ENCODE measurements around the gene SEL1L3.

The SEL1L3 gene

DNA sequence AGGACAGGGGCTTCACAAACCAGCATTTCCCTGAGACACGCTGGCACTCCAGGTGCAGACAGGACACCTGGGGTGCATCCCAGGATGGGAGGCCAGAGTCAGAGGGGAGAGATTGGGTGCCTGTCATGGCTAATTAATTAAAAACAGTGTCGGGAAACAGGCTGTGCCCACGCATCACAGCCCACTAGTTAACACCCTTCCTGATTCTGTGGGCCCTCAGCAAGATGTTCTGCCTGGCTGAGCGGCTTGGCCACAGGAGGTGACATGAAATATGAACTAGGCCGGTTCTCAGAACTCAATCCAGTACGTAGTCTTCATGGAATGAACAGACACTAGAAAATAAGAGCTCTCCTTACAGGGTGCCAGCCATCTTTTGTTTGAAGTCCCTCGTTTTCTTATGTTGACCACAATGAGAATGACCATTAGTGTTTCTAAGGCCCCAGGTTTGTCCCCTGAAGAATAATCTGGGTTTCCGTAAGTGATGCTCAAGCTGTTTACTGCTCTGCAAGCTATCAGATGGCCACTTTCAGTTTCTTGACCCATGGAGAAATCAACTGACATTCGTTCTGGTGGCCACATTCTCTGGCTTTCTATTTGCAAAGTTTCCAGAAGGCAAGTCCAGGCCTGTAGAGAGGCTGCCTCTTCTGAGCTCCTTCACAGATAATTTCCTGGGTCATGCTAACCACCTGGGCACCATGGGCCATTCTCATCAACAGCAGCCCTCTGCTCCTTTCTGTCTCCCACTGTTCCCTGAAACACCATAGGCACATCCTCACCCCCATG, 134.9 kb downstream of the SEL1L3 start:
- DNase-seq = no peak

DNA sequence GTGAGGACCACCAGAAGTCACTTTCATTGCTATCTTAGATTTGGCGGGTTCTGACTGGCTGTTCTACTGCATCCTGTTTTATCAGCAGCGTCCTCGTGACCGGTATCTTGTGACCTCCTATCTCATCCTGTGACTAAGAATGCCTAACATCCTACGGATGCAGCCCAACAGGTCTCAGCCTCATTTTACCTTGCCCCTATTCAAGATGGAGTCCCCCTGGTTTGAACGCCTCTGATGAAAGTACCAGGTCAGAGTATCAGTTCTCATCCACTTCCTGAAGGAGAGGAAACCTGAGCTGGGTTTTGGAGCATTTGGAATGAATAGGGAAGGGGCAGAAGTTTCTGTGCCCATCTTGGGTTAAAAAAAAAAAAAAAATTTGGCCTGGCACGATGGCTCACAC, 136.9 kb downstream of the SEL1L3 start:
- DNase-seq = no peak

GRCh38 chr4:25723409-25723808, 139.4 kb downstream of the SEL1L3 start:
- no peak for DNase-seq

GRCh38 chr4:25722964-25723363, 139.8 kb downstream of the SEL1L3 start:
- DNase-seq = no peak

DNA sequence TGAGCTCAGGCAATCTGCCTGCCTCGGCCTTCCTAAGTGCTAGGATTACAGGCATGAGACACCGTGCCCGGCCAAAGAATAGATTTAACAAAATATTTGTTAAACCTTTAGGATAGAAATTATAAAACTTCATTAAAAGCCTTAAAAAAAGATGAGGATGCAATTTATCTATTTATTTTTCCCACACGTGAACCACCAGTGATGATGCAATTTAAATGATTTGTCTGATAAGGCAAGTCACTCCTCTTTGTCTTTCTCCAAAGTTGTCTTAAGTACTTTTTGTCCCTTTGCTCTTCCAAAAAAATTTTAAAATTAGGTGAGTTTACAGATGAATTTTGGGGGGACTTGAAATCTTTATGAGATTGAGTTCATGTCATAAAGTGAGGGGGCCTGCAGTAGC, 149.0 kb downstream of the SEL1L3 start:
- no peak for DNase-seq

DNA sequence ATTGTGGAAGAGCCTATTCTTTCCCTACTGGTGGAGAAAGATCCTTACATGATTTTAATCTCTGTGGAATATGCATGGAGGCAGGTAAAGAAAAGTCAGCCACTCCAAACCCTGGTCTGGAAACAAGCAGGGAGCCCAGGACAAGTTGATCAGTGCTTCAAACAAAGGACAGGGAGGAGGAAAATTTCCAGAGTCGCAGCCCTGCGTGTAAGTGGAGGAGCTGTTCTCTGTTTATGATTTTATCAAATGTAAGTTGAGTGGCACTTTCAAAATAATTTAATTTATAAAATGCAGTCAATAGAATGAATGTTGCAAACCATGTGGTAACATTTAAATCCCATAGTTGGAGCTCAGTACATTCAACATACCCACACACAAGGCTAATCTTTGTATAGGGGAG, 150.2 kb downstream of the SEL1L3 start:
- DNase-seq = no peak

- no peak for DNase-seq
These were observed 152.2 kb downstream of the SEL1L3 start for GRCh38 chr4:25710637-25711036.

- no peak for DNase-seq
These were observed 158.3 kb downstream of the SEL1L3 start for GRCh38 chr4:25704516-25704915.

- no peak for DNase-seq
These were observed 158.9 kb downstream of the SEL1L3 start for GRCh38 chr4:25703731-25704388.

DNA sequence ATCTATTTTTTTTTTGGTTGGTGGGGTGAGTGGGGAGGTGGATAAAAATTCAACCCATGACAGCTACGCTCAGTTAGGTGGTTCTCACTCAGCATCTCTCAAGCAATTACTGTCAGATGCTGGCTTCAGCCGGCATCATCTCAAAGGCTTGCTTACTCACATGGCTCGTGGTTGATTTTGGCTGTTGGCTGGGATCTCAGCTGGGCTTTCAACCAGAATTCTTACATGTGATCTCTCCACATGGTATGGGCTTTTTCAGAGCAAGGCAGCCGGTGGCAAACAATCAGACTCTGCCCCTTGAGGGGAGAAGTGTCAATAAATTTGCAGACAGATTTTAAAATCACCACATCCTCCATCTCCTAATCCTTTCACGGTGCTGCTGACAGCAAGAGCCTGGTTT, 159.9 kb downstream of the SEL1L3 start:
- no peak for DNase-seq

- no peak for DNase-seq
These were observed 162.1 kb downstream of the SEL1L3 start for GRCh38 chr4:25700661-25701060.

- no peak for DNase-seq
These were observed 165.3 kb downstream of the SEL1L3 start for GRCh38 chr4:25697516-25697915.

Data from NCI-H526 (cell line).